RWPE2 (cell line): ENCODE results near the gene HOXB13.

Source experiments
- ATAC-seq: fragments of 200-7000 bp; cut with Tn5 transposase; 3 replicates; pipeline ENCODE4 v1.9.1; 2021; ENCODE audit warnings: low read depth
- DNase-seq: peaks from one replicate; pipeline ENCODE4 v3.0.0-alpha.2; 2020; ENCODE audit warnings: low spot score
- H3K27ac ChIP-seq: fragments of 450-650 bp; 2 replicates; pipeline ENCODE4 v1.5.1; 2017; ENCODE audit warnings: mild to moderate bottlenecking; ENCODE audit not compliant: poor library complexity, severe bottlenecking
- H3K27me3 ChIP-seq: fragments of 250-450 bp; sonication (Bioruptor Pico); 2 replicates; pipeline ENCODE4 v1.5.1; 2021; ENCODE audit warnings: mild to moderate bottlenecking, moderate library complexity; ENCODE audit not compliant: insufficient read depth, poor library complexity, severe bottlenecking
- H3K36me3 ChIP-seq: fragments of 250-450 bp; sonication (Bioruptor Pico); 2 replicates; pipeline ENCODE4 v1.5.1; 2020; ENCODE audit warnings: low read depth, mild to moderate bottlenecking, moderate library complexity
- H3K4me1 ChIP-seq: fragments of 250-450 bp; sonication (Bioruptor Pico); 2 replicates; pipeline ENCODE4 v1.5.1; 2021; ENCODE audit warnings: mild to moderate bottlenecking, moderate library complexity; ENCODE audit not compliant: insufficient read depth, poor library complexity, severe bottlenecking
- H3K4me3 ChIP-seq: fragments of 250-450 bp; sonication (Bioruptor Pico); 2 replicates; pipeline ENCODE4 v1.5.1; 2021; ENCODE audit warnings: mild to moderate bottlenecking, moderate library complexity; ENCODE audit not compliant: severe bottlenecking
- H3K9me3 ChIP-seq: fragments of 250-450 bp; sonication (Bioruptor Pico); 2 replicates; pipeline ENCODE4 v1.5.1; 2021; ENCODE audit warnings: mild to moderate bottlenecking, moderate library complexity; ENCODE audit not compliant: severe bottlenecking
- TF ChIP-seq, protein P1 (sequence below): fragments of 450-650 bp; IDR thresholded peaks from one replicate; pipeline ENCODE4 v1.5.1; 2017; ENCODE audit warnings: mild to moderate bottlenecking, moderate library complexity; ENCODE audit not compliant: poor library complexity, severe bottlenecking

HOXB13 gene

DNA sequence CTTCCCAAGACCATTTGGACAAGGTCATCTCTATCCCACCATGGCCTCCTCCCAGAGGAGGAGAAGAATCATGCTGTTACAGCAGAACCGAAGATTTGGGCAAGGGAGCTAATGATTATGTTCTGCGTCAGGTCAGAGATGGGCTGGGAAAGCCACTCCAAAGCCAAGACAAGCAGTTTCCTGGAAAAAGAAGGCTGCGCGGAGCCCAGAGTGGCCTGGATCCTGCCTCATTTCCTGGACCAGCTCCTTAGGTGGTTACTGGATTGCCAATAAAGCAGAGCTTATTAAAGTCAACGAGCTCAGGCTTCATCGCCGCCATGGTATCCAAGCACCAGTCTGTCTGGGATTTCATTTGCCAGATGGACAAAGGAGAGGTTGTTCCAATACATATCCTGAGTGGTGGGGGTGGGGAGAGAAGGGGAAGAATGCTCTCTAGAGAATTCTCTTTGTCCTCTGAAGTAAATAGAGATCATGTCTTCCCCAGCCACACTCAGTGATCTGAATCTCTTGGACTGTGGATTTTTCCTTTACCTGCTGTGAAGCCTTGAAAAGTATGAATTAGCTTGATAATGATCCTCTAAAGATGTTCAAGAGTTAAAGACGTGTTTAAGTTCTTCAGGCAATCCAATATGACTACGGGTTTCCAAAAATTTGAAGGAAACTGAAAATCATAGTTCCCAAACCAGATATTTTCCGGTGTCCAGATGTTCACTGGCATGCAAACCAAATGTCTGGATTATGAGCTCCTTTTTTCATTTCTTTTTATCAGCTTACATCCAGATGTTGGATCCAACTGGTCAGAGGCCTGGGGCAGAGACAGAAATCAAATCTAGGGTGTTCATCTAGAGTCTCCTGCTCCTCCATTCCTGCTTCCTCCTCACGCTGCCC is 23.9 kb downstream of the HOXB13 start:
- TF ChIP-seq, protein P1, sequence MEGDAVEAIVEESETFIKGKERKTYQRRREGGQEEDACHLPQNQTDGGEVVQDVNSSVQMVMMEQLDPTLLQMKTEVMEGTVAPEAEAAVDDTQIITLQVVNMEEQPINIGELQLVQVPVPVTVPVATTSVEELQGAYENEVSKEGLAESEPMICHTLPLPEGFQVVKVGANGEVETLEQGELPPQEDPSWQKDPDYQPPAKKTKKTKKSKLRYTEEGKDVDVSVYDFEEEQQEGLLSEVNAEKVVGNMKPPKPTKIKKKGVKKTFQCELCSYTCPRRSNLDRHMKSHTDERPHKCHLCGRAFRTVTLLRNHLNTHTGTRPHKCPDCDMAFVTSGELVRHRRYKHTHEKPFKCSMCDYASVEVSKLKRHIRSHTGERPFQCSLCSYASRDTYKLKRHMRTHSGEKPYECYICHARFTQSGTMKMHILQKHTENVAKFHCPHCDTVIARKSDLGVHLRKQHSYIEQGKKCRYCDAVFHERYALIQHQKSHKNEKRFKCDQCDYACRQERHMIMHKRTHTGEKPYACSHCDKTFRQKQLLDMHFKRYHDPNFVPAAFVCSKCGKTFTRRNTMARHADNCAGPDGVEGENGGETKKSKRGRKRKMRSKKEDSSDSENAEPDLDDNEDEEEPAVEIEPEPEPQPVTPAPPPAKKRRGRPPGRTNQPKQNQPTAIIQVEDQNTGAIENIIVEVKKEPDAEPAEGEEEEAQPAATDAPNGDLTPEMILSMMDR: no peak
- peaks cover 59% of the 10 kb centered on the region for H3K27me3 ChIP-seq
- ATAC-seq: no peak

DNA sequence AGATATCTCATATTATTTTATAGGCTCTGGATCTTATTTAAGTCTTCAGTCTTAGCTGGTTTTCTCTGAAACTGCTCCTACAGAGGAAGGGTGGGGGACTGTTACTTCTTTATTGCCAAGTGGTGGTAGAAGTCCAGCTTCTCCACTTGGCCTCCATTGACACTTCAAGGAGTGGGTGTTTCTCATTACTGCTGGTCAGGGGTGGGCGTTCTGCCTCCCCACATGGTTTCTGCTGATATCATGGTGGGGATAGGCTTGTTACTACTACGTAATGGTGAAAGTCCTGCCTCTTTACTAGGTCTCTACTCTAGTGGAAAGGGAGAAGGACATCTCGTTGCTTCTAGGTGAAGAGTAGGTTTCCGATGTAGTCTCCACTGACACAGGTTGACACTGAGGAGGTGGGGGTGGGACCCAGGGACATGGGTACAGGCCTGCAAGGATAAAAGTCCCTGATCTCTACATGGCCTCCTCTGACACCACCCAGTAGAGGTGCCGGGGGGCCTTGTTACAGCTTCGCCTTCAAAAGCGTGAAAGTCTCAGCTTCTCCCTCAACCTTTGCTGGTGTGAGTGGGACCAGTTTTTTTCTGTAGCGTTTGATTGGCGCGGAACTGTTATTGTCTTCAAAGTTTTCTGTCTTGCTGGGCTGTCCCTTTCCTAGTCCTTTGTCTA is 26.6 kb downstream of the HOXB13 start:
- Histone ChIP-seq H3K27me3 (peaks cover 45% of the 10 kb centered on the region), H3K4me1 (no peaks in the 10 kb centered on the region), H3K36me3 (no peaks in the 10 kb centered on the region), H3K4me3 (no peak overlapping the region), H3K9me3 (no peaks in the 10 kb centered on the region), H3K27ac (no peak overlapping the region)
- ATAC-seq: no peak
- no peak for DNase-seq
- TF ChIP-seq, protein P1: no peak

More for the DNA sequence above, 23.9 kb downstream of the HOXB13 start:
- Histone ChIP-seq H3K9me3 (no peaks in the 10 kb centered on the region), H3K36me3 (no peaks in the 10 kb centered on the region), H3K27ac (no peak overlapping the region), H3K4me1 (no peaks in the 10 kb centered on the region), H3K4me3 (no peak overlapping the region)
- no peak for DNase-seq

DNA sequence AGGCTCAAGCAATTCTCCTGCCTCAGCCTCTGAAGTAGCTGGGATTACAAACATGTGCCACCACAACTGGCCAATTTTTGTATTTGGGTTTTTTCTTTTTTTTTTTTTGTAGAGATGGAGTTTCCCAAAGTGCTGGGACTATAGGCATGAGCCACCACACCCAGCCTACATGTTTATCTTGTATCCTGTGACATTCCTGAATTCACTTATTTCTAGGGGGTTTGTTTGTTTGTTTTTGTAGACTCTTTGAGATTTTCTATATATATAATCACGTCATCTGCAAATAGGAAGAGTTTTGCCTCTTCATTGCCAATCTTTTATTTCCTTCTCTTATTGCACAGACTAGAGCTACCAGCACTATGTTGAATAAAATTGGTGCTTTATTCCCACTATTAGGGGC is 35.4 kb downstream of the HOXB13 start:
- Histone ChIP-seq H3K27ac (no peak overlapping the region), H3K27me3 (peaks cover 5% of the 10 kb centered on the region)
- no peak for ATAC-seq

DNA sequence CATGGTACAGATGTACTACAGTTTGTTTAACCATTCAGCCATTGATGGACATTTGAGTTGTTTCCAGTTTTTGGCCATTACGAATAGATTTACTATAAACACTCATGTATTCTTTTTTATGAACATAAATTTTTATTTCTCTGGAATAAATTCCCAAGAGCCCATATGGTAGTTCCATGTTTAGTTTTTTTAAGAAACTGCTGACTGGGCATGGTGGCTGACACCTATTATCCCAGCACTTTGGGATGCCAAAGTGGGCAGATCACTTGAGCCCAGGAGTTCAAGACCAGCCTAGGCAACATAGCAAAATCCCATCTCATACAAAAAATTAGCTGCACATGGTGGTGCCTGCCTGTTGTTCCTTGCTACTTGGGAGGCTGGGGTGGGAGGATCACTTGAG is 36.5 kb downstream of the HOXB13 start:
- peaks cover 5% of the 10 kb centered on the region for H3K27me3 ChIP-seq
- TF ChIP-seq, protein P1: no peak

More for the DNA sequence above, 35.4 kb downstream of the HOXB13 start:
- Histone ChIP-seq H3K9me3 (no peaks in the 10 kb centered on the region), H3K4me3 (no peak overlapping the region), H3K36me3 (no peaks in the 10 kb centered on the region), H3K4me1 (no peaks in the 10 kb centered on the region)
- DNase-seq: no peak
- TF ChIP-seq, protein P1: no peak

More for the DNA sequence above, 36.5 kb downstream of the HOXB13 start:
- Histone ChIP-seq H3K27ac (no peak overlapping the region), H3K36me3 (no peaks in the 10 kb centered on the region), H3K9me3 (no peaks in the 10 kb centered on the region), H3K4me3 (no peak overlapping the region), H3K4me1 (no peaks in the 10 kb centered on the region)
- ATAC-seq (no peak), DNase-seq (no peak)
